GM19193 (cell line): ENCODE results near the gene MCC.

Experiments
- POLR2A ChIP-seq: IDR thresholded peaks from 4 replicates; pipeline ENCODE4 v1.6.1; 2011; ENCODE audit not compliant: insufficient read depth, insufficient read length; ENCODE audit errors: extremely low read depth

The MCC gene

GRCh38 chr5:113202746-113203716 is 285.2 kb downstream of the MCC start:
- TF ChIP-seq POLR2A, result no peak

GRCh38 chr5:113202287-113202686 is 286.0 kb downstream of the MCC start:
- no peak for TF ChIP-seq POLR2A

DNA sequence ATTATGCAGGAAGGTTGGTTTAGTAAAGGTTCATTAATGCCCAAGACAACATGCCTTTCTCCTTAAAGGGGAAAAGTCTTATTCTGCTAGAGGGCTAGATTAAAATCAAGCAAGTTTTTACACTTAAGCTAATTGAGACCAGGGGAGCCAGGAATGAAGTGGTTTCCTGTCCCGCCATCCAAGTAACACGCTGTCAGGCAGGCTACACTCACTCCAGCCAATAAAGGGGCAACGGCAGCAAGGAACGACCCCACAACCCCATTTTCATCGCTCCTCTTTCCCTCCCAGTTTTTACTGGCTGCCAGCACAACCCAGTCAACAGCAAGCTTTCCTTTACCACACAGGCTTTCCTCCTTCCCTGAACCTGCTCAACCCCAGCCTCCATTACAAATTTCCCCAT is 286.5 kb downstream of the MCC start:
- TF ChIP-seq POLR2A, result no peak

GRCh38 chr5:113199122-113199905 is 288.9 kb downstream of the MCC start:
- TF ChIP-seq POLR2A, result no peak

DNA sequence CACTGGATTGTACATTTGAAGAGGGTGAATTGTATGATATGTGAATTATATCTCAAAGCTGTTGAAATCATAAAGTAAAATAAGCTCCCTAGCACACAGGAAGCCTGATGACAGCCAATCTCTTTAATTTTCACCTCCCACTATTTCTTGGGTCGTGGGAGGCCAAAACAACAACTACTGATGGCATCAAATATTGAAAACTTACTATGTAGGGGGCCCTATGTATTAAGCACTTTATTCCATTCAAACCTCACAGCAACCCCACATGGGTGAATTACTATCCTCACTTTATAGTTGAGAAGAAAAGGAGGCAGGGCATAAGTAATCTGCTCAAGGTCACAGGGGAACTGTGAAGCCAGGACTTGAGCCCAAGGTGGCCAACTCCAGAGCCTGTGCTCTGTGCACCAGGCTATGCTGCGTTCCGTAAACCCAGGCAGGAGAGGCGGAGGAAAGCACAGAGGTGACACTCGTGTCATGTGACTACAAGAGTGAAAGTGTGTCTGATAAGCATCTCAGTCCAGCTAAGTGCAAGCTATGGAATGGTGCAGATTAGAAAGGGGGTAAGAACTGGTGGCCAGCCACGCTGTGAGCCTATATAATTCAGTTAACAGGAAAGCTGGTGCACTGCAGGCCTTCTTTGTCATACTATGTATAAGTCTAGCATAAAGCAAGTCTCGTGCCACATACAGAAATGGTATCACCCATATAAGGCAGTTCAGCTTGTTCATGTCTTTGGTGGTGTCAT is 290.6 kb downstream of the MCC start:
- TF ChIP-seq POLR2A, result no peak

DNA sequence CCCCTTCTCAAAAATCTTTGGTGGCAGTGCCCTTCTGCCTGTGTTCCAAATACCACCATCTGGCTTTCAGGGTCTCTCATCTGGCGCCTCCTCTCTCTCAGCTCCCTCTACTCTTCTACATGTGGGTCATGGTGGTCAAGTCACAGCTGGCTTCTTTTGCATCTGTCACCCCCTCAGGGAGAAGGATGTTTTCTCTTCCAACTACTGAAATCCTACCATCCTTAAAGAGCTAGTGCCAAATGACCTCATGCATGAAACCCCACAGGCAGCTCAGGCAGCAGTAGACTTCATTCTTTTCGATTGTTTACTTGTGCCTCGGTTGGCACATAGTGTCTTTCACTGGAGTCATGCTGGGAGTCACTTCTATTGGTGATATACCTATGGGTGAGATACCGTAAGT is 292.5 kb downstream of the MCC start:
- no peak for TF ChIP-seq POLR2A

DNA sequence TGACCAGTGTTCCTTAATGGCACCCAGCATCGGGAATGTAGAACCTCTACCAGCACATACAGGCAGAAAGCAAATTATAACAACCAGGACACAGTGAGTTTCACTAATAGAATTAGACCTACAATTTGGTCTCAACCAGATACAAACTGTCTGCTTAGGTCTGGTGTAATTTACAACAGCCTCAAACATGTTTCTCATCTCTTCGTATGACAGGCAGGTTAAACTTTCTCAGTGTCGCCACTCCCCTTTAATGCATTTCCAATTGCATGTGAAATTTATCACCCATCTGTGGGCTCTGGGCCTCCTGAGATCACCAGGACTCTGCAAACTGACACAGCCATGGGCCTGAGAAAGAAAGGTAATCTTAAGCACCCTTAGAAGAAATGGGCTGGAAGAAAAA is 293.0 kb downstream of the MCC start:
- TF ChIP-seq POLR2A, result no peak

DNA sequence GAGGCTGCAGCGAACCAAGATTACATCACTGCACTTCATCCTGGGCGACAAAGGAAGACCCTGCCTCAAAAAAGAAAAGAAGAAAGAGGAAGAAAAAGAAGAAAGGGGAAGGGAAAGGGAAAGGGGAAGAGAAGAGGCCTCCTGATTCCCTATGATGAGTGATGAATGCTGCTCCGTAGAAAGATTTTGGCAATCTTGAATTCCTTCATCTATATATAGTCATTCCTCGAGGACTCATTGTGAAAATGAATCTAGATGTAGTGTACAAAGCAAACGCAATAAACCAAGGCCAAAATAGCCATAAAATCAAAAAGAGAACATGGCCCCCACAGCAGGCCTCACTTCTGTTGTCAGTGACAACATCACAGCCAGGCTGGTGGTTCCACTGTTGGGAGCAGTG is 293.7 kb downstream of the MCC start:
- no peak for TF ChIP-seq POLR2A

DNA sequence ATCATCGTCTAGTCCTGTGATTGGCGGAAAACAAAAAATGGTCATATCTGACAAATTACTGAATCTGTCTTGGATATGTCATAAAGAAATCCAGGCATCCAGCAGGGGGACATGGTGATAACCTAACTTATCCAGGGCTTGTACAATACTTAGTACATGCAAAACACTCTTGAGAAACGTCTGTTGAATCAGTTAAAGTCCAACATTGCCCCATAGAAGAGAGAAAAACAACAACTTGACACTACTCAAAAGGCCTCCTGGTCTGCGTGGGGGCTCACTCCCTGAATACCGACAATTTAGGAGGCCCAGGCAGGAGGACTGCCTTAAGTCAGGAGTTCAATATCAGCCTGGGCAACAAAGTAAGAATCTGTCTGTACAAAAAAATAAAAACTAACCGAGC is 294.1 kb downstream of the MCC start:
- TF ChIP-seq POLR2A, result no peak

DNA sequence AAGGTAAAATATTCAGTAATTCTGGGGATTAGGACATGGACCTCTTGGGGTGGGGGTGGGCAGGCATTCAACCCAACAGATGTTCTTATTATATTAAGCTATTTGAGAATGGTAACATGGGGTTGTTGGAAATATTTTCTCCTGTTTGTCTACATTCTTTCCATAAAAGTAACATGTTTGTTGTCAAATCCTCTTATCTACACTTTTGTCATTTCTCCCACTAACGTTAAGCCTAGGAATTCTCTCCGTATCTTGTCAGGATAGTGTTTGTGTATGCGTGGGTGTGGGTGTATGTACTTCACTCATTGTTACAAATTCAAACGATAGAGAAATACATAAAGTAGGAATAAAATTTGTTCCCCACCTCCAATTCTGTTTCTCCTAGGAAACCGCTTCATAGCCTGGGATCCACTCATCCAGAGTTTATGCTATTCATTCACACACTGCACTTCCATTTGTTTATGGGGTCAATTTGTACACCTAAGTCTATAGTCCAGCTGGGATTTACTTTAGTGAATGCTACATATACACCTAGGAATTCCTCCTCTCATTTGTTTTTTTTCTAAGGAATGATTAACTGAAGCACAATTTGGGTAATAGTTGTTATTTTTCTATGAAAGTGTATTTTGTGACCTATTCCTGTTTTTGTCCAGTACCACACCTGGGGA is 294.8 kb downstream of the MCC start:
- TF ChIP-seq POLR2A, result no peak

DNA sequence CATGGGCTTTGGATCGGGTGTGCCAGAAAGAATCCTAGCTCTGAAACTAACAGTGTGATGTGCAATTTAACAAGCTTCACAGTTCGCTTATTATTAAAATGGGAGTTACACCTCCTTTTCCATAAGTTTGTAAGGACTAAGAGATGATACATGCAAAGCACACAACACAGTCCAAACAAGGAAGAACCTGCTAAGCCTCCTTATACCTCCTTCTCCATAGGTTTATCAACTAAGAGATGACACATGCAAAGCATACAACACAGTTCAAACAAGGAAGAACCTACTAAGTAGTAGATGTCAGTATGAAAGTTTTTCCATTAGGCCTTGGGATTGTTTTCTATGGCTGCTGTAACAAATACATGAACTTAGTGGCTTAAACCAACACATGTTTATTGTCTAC is 295.7 kb downstream of the MCC start:
- TF ChIP-seq POLR2A, result no peak

DNA sequence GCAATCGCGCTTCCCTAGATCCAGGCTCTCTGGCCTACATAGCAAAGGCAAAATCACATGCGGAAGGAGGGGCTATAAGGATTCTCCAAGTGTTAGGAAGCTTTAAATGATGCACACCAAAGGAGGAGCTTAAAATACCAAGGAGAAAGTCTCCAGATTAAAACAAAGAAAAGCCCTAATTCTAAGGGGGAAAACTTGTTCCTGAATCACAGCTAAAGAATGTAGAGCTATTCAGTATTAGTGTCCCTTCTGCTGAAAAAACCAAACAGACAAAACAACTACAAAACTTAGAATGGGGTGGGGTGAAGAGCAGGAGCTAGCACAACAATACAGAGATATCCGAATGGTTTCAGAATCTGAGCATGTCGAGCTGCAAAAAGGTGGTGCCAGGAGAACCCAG is 297.9 kb downstream of the MCC start:
- TF ChIP-seq POLR2A, result no peak

GRCh38 chr5:113189291-113189690 is 299.0 kb downstream of the MCC start:
- TF ChIP-seq POLR2A, result no peak

GRCh38 chr5:113188436-113188835 is 299.8 kb downstream of the MCC start:
- no peak for TF ChIP-seq POLR2A

GRCh38 chr5:113187906-113188305 is 300.3 kb downstream of the MCC start:
- TF ChIP-seq POLR2A, result no peak
